SK-N-SH treated with all-trans-retinoic acid at 6 μM for 48 hours (cell line): ENCODE data around the gene IFI30.

ENCODE experiments used
- CSDC2 ChIP-seq: fragments of 250-450 bp; sonication (Bioruptor Pico); IDR thresholded peaks from 2 replicates; pipeline ENCODE4 v1.5.0; 2020; ENCODE audit warnings: mild to moderate bottlenecking, moderate library complexity
- GLIS3 ChIP-seq: fragments of 250-450 bp; sonication (Bioruptor Pico); IDR thresholded peaks from 2 replicates; pipeline ENCODE4 v1.5.0; 2020; ENCODE audit warnings: mild to moderate bottlenecking, moderate library complexity
- ZFP3 ChIP-seq: fragments of 250-450 bp; sonication (Bioruptor Pico); IDR thresholded peaks from 2 replicates; pipeline ENCODE4 v1.5.0; 2020; ENCODE audit warnings: mild to moderate bottlenecking, moderate library complexity
- ZFP30 ChIP-seq: fragments of 450-650 bp; formaldehyde crosslinking; IDR thresholded peaks from 2 replicates; pipeline ENCODE4 v1.5.0; 2022; ENCODE audit warnings: mild to moderate bottlenecking, moderate library complexity

- TF ChIP-seq CSDC2 (CRISPR knock-in tag) (no peak), ZFP3 (CRISPR knock-in tag) (no peak), ZFP30 (CRISPR knock-in tag) (no peak), GLIS3 (no peak)
Measured at GRCh38 chr19:18137657-18138339, 35.8 kb upstream of the IFI30 start.
